HG02970 (cell line): ENCODE results near the gene MTMR3.

Source experiments
- ATAC-seq: cut with Tn5 transposase; IDR thresholded peaks from one replicate; pipeline ENCODE4 v1.9.1; 2021; ENCODE audit warnings: mild to moderate bottlenecking, moderate library complexity, moderate number of reproducible peaks; ENCODE audit not compliant: unreplicated experiment, low FRiP score

The MTMR3 gene

DNA sequence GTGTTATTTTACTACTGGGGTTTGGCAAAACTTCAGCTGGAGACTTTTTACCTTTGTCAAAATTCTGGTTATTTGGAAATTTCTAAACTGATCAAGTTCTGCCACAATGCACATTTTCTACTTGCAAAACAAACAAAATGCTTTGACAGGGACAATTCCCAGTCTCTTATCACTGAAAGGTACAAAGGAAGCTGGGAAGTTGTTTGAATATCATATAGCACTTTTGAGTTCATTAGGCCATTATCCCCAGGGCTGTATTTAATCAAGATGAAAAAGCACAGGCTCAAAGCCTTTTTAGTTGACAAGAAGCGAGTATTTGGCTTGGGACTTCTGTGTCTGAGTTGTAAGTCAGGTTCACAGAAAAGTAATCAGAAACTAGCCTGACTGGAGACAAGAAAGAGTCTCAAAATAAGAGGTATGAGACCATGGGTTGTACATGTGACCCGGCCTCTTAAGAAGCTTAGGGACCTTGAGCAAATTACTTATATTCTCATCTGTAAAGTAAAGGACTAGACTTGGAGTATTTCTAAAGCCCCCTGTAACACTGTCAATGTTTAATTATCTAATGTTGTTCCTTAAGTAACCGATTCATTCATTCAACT, 194.4 kb downstream of the MTMR3 start:
- no peak for ATAC-seq

DNA sequence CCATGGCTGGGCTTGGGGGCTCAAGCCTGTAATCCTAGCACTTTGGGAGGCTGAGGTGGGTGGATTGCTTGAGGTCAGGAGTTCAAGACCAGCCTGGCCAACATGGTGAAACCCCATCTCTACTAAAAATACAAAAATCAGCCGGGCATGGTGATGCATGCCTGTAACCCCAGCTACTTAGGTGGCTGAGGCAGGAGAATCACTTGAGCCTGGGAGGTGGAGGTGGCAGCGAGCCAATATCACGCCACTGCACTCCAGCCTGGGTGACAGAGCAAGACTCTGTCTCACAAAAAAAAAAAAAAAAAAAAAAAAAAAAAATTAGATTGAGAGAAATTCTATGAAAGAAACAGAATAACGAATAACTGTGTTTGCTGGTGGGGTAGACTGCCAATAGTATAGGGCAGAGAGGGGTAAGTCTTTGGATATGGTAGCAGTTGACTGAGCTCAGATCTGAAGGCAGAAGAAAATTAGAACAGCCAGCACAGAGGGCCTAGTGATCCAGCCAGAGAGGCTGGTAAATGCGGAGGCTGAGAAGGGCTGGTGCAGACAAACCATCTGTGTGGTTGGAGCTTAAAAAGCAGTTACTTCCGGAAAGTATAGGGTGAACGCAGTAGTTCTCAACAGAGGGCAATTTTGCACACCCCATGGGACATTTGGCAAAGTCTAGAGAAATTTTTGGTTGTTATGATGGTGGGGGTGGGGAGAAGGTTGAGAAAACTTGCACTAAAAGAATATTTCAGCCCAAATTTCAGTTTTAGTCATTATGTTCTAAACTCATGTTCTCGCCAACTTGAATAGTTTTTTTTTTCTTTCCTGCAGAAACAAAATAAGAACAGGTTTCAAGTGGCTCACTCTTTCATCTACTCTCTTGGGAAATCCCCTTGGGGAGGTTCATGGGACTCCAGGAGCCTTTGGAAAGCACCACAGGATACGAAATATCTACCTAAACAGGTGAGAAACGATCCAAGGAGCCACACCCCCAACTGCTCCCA, 195.6 kb downstream of the MTMR3 start:
- ATAC-seq = no peak

DNA sequence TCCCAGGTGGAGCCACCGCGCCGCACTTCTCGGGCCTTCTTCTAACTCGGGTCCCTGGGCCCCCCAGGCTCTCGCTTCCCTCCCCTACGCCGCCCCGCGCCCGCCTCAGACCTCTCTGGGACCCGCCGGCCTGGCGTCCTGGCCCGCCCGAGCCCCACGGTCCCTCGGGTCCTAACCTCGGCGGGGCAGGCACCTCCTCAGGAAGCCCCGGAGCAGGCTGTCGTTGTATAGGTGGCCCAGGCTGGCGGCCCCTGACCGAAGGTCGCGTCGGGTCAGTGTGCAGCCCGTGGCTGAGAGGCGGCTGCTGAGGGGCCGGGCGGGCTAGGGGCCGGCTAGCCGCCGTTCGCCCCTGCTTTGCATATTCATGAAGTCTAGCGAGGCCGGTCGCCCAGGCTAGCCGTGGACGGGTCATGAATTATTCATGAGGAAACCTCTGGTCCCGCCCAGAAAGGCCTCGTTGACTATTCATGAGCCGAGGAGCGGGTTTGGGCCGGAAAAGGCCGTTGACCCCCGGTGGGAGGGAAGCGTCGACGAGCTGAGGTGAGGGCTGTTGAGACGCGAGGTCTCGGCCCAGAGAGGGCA, 197.1 kb downstream of the MTMR3 start, which contains the start of gene HORMAD2:
Gene HORMAD2, plus strand, starts transcription at position 513 of the 582 bp plus-strand sequence. CDS start 13,489 bp downstream, outside the sequence.
- no peak for ATAC-seq
